GM18907 (cell line): ENCODE measurements around the gene ZFP36L1.

Experiments
- ATAC-seq: cut with Tn5 transposase; IDR thresholded peaks from one replicate; pipeline ENCODE4 v1.9.1; 2021; ENCODE audit warnings: mild to moderate bottlenecking, moderate library complexity; ENCODE audit not compliant: unreplicated experiment

ZFP36L1 gene

DNA sequence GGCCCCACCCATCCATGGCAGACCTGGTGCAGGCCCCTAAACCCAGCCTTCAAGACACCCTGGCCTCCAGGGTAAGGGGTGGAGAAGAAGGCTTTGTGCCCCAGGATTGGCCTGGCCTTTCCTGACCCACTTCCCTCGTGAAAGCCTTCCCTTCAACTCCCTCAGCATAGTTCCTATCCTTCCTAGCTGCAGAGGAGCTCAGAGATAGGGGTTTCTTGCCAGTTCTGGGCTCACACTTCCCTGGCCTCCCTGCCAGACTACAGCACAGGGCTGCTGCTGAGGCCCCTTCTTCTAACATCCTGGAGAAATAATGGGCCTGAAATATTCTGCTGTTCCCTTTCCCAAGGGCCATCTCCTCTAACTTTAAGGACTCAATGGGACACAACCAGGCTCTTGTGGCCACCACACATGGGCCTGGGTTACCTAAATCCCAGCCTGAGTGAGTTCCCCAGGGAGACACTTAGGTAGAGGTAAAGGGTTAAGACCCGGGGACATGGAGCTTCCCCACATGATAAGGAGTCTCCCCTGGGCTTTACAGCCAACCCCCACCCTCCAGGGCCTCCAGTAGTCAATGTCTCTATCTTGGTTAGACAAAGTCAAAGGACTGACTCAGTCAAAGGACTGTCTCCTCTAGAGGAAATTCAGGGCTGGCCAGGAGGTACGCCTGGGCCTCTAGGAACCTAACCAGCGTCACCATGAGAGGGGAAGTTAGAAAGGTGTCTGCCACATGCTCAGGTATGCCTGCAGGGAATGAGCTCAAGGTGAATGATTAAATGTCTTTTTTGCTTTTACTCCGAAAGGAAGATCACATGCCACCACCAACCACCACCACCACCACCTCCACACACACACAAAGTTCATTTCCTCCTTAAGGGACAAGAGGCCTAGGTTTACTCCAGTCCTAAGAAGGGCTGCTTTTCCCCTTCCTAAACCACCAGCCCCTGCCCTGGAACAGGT, 7.1 kb downstream of the ZFP36L1 start:
- ATAC-seq = no peak

DNA sequence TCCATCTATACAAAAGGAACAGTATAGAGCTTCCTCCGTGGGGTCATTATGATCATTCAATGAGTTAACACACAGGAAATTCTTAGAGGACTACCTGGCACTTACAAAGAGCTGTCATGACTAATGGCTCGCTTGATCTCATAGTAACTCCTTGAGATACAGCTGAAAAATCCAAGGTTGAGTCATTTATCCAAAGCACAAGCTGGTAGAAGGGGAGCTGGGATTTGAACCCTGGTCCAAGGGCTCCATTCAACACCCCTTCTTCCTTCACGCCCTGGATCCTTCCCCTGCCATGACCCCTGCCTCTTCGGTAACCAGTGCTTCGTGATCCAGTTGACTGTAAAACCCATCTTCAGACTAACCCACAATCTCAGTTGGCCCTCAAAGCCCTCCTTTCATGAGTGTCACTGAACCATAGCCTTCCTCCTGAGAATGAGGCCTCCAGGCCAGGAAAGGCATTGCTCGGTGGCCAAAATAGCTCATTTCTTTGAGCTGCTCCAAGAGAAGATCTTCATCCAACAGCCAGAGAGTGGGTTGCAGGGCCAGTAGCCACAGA, 7.8 kb downstream of the ZFP36L1 start:
- ATAC-seq = no peak

DNA sequence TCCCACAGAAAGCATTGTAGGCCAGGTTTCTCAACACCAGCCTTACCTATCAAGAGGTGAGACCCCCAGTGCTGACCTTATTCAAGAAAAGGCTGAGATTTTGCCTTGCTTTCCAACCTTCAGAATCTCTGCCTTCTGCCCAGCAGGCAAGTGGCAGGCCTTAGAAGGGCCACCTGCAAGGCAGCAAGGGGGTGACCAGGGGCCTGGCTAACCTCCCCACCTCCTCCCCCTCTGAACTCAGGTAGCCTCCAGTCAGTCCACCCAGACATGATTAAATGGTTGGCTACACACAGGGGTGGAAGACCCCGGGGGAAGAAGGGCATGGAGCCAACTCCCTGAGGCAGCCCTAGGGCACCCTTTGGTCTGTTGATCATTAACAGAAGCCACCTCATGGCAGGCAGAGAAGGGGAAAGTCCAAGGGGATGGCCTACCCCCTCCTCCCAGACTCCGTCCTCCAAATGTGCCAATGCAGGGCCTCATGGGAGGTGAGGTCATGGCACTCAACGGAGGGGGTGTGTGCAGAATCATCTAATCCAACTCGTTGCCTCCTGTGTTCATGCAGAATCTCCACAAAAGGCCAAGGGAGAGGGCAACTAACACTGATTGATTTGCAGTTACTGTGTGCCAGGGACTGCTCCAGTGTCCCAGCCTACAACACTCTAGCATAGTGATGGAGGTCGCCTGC, 8.5 kb downstream of the ZFP36L1 start:
- ATAC-seq = peak; percentile 51

DNA sequence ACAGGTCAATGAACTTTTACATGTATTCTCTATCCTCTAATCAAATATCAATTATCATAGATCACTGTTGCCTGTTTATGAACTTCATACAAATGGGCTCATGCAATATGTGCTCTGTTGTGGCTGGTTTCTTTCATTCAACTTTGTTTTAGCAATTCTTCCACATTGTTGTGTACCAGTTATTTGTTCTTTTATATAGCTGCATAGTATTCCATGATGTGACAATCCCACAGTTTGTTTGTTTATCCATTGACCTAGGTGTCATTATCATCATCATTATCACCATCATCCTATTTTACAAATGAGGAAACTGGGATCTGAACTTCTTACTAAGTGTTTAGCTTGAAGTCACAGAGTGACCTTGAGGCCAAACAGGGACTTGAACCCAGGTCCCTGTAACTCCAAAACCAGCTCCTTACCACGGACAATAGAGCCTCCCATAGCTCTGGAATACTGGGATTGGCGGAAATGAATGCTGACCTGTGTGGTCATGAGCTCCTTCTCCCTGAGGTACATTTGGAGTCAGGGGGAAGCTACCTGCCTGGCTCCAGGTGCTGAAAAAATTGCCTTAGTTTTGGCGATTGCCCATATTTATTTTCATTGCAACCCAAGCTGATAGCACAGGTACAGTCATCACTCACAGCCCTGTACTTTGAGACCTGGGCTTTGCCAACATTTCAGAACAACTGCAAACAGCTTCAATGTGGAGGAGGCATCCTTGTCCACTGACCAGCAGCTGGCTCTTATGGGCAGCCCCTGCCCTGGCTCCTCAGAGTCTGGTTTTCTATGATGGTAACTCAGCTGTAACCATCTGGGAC, 9.2 kb downstream of the ZFP36L1 start:
- ATAC-seq = no peak

DNA sequence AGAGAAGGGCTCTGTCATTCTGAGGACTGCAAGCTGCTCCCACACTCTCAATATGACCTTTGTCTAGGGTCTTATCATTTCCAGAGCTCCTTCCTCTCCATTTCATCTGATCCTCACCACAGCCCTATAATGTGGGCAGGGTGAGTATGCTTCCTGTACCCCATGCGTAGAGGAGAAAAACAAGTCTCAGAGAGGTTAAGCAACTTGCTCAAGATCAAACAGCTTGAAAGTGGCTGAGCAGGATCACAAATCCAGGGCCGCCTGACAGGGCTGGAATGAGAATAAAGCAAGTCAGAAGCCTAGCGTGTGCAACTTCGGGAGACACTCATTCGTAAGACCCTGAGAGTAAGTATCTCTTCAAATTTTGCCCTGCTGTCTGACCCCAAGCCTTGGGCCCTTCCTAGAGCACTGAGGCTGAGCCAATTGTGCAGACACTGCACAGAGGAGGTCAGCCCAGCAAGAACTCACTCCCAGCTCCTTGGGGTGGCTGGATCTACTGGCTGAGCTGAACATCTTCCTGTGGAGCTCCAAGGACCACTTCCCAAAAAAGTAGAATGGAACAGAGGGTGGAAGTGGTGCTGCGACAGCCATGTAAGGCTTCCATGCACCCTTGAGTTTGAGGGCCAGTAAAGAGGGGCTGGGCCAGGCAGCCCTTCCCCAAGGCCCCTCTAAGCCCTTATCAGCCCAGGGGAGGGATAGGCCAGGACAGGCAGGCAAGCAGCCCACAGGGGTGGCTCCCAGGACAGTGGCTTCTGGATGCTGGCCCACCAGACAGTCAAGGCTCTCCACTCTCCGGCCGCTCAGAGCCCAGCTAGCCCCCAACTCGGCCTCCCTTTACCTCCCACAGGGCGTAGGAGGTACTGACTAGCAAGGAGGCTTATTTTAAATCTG, 10.5 kb downstream of the ZFP36L1 start:
- no peak for ATAC-seq

DNA sequence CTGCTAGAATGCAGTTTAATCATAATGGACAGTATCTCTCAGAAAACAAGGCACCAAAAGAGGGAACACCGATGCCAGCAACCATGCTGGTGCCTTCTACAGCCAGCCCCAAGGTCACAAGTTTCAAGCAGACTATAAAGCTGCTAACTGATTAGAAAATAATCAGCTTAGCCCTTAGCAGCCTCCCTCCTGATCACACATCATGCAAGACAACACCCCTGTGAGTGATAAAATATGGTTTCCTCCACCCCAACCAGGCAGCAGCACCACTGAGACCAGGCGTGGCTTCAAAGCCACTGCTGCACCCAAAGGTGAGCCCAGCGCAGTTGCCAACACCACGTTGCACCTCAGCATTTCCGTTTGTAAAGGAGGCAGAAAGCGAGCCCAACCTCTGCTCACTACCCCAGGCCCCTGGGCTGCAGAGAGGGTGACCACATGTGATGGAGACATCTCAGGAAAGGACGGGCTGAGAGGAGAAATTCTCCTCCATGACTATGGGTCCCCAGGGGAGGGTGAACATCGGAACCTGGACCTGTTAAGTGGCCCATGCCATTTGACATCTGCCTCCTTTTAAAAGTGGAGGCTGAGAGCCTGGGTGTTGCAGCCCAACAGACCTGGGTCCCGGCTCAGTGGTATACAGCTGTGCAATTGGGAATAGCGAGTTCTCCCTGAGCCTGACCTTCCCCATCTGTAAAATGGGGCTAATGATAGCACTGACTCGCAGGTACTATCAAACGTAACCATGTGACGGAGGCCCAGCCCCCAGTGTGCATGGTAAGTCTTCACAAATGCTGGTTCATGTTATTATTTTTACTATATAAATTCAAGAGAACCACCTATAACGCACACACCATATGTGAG, 11.5 kb downstream of the ZFP36L1 start:
- no peak for ATAC-seq

DNA sequence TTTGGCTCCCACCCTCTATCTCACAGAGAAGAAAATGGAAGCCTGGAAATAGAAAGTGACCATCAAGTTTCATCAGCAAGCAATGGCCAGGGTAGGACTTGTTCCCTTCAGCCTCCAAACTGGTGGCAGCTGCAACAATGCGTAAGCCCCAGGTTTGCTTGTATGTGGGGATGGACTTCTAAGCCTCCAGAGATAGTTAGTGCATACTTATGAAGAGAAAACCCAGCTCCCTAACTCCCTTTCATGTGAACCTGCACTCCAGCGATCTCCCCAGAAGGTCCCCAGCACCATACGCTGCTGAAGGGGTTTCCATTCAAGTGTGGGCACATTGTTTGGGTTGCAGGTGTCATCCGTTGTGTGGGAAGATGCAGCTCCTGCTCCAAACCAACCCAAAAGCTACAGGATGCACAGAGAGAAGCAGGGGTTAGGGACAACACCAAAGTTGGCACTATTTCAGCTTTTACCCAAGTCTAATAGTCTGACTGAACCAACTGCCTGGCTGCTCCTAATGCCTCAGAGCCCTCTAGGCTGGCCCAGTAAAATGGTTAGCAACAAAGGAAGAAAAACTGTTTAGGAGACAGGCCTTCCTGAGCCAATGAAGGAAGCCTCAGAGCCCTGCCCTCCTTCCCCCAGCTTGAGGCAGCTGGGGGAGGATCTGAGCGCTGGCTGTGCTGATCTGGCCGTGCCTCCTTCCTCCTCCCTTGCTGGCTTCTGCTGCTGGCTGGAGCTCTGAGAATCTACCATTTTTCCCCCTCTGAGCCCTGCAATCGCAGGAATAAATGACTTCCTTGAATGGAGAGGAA, 12.3 kb downstream of the ZFP36L1 start:
- no peak for ATAC-seq

DNA sequence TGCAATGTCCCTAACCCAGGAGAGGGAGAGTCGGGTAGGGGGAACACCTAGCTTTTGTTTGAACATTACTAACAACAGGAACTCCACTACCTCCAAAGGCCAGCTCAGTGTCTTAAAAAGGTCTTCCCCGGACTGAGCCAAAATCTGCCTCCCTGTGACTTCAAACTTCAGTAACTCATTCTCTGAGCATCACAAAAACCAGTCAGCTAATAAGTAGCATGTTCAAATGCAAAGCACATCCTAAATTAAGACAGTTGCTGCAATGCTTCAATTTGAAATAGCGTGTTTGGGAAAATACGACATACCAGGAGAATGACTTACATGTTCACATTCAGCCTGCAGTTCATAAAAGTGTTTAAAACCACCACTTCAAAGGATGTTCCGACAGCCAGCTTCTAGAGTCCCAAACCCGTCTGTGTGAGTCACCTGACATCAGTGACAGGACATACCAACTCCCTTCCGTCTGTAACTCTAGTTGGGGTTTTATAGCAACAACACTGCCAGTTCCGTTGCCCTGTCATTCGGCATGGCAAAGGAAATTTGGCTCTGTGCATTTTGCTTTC, 13.0 kb downstream of the ZFP36L1 start:
- no peak for ATAC-seq

DNA sequence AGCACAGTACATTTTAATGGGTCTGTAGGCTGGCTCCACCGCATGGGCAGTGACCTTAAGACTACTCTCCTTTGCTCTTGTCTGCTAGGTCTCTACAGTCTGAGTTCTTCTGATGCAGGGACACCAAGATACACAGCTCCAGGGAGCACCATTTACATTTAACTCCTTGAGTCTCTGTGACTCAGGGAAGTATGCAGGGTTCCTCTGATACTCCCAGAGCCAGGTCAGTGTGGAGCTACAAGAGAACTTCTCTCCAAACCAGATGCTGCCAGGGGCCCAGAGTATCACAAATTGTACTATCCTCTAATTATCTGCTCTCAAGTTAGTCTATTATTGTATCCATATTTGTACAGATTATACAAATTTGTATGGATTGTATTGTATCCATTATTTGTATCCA, 15.2 kb downstream of the ZFP36L1 start:
- no peak for ATAC-seq

DNA sequence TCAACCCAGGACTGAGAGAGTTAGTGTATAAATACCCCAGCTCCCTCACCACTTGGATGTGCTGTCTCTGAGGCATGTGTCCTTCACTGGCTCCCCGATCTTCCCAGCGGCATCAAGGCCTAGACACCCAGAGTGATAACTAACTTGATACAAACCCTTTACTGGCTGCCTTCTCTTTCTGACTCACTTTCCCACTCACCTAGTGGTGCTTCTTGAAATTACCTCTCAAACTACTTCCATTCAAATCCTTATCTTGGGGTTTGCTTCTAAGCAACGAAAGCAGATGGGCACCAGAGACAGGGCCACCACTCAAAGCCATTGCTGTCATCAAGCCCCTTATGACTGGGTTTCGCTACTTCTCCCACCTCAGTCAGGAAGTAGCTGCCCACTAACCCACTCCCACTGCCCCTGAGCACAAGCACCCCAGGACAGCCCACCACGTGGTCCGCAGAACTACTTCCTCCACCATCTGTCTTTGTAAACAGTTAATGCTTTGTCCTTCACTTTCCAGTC, 17.2 kb downstream of the ZFP36L1 start:
- no peak for ATAC-seq

DNA sequence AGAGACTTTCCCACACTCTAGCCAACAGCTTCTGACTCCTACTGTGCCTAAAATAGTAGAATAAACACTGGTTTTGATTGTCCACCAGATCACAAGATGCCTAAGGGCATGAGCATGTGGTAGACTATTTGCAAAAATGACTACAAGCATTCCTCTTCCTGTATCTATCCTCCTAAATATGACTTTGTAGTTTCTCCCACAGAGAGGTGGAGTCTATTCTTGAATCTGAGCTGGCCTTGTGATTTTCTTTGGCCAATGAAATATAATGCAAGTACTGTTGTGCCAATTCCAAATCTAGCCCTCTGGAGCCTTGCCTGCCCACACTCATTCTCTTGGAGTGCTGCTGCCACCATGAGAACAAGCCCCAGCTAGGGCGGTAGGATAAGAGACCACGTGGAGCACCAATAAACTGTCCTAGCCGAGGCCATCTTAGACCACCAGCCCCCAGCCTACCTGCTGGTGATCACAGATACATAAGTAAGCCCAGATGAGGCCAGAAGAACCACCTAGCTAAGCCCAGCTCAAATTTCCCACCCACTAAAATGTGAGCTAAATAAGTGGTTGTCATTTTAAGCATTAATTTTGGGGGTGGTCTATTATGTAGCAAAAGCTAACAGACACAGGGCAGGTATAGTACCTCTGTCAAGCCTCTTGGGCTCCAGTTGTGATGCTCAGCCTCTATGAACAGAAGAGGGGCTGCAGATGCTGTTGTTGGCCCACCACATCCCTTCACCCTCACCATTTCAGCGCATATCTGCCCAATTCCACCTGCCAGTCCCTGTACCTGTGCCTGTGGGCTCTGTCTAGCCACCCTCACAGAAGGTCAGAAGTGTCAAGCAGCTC, 17.9 kb downstream of the ZFP36L1 start:
- ATAC-seq = no peak

DNA sequence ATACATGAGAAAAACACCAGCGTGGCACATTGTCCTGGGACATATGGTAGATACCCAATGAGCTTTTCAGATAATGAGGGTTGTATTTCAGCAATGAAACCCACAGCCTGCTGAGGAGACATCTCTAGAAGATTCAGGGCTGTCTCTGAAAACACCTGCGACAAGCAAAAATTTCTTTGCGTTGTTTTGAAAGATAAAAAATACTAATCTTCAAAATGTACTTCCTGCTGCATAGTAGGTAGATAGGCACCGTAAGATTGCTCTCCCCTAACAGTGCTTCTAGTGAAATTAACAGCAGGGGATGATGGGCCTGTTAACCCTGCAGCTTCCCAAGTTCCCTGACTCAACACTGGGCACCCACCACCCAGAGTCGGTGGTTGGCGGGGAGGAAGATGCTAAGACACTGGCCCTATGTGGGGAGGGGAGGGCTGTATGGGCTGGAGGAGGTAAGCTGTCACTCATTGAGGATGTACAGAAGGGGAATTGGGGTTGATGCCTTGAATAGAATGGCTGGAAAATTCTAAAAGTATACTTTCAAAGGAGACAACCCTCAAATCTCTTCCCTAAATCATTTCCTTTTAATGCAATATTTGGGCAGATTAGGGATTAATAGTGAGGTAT, 20.0 kb downstream of the ZFP36L1 start:
- no peak for ATAC-seq

DNA sequence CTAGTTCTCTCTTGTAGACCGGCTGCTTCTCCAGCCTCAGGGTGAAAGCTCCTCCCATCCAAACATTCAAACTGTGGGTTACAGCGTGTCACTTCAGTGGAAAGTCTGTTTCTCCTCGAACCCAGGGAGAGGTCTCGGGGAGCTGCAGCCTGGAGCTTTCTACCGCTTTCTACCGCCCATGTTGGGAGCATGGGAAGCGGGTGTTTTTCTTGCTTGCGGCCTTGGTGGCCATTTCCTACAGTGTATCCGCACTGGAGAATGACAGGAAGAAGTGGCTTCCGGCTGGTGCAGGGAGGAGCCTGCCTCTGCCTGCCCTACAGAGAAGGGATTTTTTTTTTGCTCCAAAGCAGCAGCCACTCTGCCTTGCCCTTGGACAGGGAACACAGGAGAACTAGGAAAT, 21.2 kb downstream of the ZFP36L1 start:
- no peak for ATAC-seq

DNA sequence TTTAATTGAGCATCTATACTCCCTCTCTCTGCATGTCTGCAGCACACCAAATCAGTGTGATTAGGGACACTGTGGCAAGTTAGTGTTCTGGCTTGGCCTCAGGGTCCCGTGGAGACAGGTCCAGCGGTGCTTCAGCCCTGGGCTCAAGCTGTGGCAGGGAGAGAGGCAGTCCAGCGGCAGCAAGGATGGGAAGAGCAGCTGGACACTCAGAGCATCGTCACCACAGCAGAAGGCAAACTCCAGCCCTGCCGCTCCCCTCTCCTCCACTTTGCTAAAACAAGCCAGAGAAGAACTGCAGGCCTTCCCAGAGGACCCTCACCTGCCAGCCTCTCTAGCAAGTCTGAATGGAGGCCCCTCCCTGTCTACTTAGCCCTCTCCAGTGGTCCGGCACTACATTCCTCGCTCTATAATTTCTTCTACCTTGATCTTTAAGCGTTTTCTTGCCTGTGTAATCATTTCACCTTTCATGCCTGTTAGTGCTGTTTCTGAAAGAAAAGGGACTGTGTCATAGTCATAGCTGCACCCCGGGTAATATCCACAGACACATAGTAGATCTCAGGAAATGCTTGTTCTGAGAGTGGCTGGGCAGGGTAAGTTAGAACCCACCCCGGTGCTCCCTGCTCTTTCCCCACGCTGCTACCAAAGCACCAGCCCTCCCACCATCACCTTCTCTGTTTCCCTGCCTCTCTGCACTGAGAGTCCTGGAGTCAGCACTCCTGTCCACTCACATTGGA, 22.1 kb downstream of the ZFP36L1 start:
- ATAC-seq = no peak

DNA sequence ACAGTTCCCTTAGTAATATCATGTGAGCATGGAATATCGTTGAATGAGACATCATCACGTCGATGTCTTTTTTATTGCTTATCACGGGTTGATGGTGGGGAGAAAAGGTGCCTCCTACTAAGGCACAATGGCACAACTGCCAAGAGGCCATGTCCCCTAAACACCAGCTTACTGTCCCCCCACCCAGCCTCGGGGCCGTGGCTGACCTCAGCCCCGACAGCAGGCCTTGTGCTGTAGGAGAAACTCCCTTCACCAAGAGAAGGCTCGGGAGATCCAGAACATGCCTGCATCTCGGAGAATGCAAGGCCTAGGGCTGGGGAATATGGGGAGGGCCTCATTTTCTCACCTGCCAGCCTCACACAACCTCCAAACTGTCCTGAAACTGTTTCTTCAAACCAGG, 22.8 kb downstream of the ZFP36L1 start:
- ATAC-seq = no peak

DNA sequence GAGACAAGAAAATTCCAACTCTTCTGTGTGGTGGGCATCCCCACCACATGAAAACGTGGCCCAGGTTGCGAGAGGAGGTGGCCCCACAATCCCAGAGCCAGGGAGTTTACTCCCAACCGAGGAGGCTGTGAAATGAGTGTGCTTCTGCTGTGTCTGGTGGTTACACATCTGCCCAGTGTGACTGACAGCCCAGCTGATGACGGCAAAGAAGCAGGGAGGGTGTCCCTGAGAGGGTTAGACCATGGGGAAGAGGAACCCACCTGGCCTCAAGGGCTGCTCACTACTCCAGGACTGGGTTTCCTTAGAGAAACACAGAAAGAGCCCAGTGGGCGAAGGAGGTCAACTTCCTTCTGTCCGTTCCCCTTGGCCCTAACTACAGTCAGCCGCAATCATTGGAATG, 24.6 kb downstream of the ZFP36L1 start:
- no peak for ATAC-seq
